ENCODE measurements around the gene KRT84. TPM values are rescaled to one million over a fixed set of nuclear protein-coding genes. Genes with fewer than 3 reads are reported as not detected.
A peak's percentile ranks its signal among the peaks of the same experiment; 100 is the strongest.

KRT84 gene
- total RNA-seq, 2 donors from 2014 or later = not detected

- peak in 1 of 2 donors; percentile 56 for DNase-seq (ENCODE audit: low spot score in 2 of 2)
- ATAC-seq = peak in 1 of 2 donors; percentile 54
- no peak overlapping the region for H3K27ac Mint-ChIP-seq
- H3K9me3 Mint-ChIP-seq = no peaks in the 10 kb centered on the region
- H3K36me3 Mint-ChIP-seq = no peaks in the 10 kb centered on the region
These were observed 13.0 kb downstream of the KRT84 start for GRCh38 chr12:52372216-52373154.

GRCh38 chr12:52371716-52372115 is 13.7 kb downstream of the KRT84 start:
- H3K36me3 Mint-ChIP-seq = no peaks in the 10 kb centered on the region
- H3K27ac Mint-ChIP-seq = no peak overlapping the region
- no peak for ATAC-seq

DNA sequence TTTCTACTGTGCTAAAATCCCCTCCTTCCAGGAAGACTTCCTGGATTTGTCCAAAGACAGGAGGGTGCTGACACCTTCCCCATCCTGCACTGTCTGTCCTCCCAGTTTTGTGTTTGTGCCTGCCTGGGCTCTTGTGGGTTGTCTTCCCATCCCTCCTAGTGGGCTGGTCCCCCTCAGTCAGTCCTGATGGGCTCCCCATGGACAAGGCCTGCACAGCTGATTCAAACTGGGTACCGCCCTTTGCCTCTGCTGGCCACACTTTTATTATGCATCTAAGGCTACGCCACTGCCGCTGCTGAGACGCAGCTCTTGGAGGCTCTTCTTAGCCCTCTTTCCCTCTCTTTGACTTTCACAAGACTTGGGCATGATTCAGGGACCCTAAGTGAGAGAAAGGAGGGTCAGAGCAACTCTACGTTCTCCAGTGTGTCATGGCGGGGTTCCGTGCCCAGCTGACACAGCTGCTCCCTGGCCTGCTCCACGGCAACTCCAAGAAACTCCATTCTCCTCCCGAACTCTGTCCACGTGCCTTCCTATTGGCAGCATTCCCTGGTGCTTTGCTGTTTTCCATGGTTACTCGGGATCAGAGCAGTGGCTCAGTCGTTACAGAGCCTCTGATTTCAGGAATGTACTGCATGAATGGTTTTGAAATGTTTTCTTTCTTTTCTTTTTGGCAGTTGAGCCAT is 14.4 kb downstream of the KRT84 start:
- peak overlapping the region in 1 of 2 donors; percentile 55 for H3K27ac Mint-ChIP-seq
- no peak for DNase-seq (ENCODE audit: low spot score in 2 of 2)
- H3K36me3 Mint-ChIP-seq = no peaks in the 10 kb centered on the region
- no peak for ATAC-seq
- no peaks in the 10 kb centered on the region for H3K9me3 Mint-ChIP-seq

More at GRCh38 chr12:52371716-52372115, 13.7 kb downstream of the KRT84 start:
- H3K9me3 Mint-ChIP-seq = no peaks in the 10 kb centered on the region
- no peak for DNase-seq (ENCODE audit: low spot score in 2 of 2)

- DNase-seq (ENCODE audit: low spot score in 2 of 2) (no peak), ATAC-seq (no peak)
- Mint-ChIP-seq H3K9me3 (no peaks in the 10 kb centered on the region), H3K27ac (no peak overlapping the region), H3K36me3 (no peaks in the 10 kb centered on the region)
These were observed 15.6 kb downstream of the KRT84 start for GRCh38 chr12:52369809-52370208.

DNA sequence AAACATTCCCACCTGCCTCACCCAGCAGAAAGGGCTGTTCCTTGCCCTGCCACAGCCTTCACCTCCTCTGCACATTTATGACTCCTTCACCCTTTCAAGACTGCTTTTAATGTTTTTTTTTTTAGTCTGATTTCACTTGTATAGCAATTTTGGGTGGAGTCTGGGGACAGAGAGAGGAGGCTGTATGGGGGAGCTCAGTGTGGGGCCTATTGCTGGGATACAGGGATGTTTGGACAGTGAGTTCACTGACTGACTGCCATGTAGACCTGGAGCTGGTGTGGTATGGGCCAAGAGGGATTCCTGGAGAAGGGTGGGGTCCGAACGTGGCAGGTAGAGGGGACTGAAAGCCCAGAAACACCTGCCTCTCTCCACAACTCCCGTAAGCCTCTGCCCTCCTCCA is 16.2 kb downstream of the KRT84 start:
- no peak overlapping the region for H3K27ac Mint-ChIP-seq
- H3K9me3 Mint-ChIP-seq = no peaks in the 10 kb centered on the region
- no peaks in the 10 kb centered on the region for H3K36me3 Mint-ChIP-seq
- DNase-seq (ENCODE audit: low spot score in 2 of 2) (no peak), ATAC-seq (no peak)

GRCh38 chr12:52368508-52368907 is 16.9 kb downstream of the KRT84 start:
- ATAC-seq (no peak), DNase-seq (ENCODE audit: low spot score in 2 of 2) (no peak)
- Mint-ChIP-seq H3K9me3 (no peaks in the 10 kb centered on the region), H3K27ac (no peak overlapping the region), H3K36me3 (no peaks in the 10 kb centered on the region)

DNA sequence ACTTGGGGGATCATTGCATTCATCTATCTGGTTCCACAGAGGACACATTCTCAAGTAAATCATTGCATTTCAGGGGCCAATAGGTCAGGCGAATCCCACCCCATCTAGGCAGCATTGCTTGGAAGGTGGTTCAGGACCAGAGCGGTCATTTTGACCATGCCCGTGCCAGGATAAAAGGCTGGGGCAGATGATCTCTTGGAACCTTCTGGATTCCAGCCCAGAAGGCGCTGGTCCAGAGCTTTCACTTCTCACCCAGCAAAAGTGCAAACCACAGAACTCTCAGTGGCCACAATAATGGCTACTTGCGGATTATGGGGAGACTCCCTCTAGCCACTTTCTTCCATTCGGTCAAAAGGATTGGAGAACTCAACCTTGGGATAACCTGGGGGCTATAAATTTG is 17.6 kb downstream of the KRT84 start:
- ATAC-seq = no peak
- no peaks in the 10 kb centered on the region for H3K9me3 Mint-ChIP-seq

GRCh38 chr12:52366738-52367485 is 18.5 kb downstream of the KRT84 start, which contains the start of gene KRT85:
KRT85 (minus strand) TSS chr12:52367481; CDS start chr12:52367405, 76 bp downstream.
- DNase-seq (ENCODE audit: low spot score in 2 of 2) (no peak), ATAC-seq (no peak)
- Mint-ChIP-seq H3K27ac (no peak within 1 kb of the TSS), H3K36me3 (no peaks in the 10 kb centered on the region), H3K9me3 (no peaks in the 10 kb centered on the region)

More for the DNA sequence above, 17.6 kb downstream of the KRT84 start:
- Mint-ChIP-seq H3K27ac (no peak overlapping the region), H3K36me3 (no peaks in the 10 kb centered on the region)
- DNase-seq (ENCODE audit: low spot score in 2 of 2) = no peak

DNA sequence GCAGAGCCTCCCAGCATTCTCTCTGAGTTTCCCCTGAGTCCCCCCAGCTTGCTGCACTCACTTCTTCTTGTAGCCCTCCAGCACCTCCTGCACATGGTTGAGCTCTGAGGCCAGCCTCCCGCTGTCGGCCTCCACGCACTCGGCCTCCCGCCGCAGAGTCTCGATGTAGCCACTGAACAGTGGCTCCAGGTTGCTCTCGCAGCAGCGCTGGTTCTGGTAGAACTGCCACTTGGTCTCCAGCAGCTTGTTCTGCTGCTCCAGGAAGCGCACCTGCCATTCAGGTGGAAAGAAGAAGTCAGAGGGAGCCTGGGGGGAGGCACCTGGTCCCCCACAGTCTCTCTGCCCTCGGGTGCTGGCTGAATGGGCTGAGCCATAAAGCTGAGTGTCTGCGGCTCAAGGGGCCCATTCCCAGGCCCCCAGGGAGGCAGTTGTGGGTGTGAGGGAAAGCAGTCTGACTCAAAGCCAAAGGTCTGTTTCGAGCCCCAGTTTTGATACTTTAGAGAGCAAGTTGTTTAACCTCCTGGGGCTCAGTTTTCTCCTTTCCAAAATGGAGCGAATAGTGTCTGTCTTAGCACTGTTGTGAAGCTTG is 20.5 kb downstream of the KRT84 start:
- no peaks in the 10 kb centered on the region for H3K9me3 Mint-ChIP-seq
- no peaks in the 10 kb centered on the region for H3K36me3 Mint-ChIP-seq
- H3K27ac Mint-ChIP-seq = no peak overlapping the region
- no peak for ATAC-seq
- no peak for DNase-seq (ENCODE audit: low spot score in 2 of 2)

DNA sequence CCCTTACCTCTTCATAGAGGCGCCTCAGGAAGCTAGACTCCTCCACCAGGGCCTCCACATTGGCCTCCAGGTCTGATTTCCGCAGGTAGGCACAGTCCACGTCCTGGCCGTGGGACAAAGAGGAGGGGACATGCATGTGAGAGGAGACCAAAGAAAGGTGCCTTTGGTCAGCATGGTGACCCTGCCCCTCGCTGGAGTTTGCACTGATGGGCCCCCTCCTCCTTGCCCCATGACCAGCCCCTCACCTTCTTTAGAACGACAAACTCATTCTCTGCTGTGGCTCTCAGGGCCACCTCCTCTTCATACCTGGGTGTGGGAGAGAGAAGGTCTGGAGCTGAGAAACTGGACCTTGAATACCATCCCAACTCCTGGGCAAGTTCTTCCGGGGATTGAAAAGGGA is 21.4 kb downstream of the KRT84 start:
- H3K27ac Mint-ChIP-seq = no peak overlapping the region
- H3K9me3 Mint-ChIP-seq = no peaks in the 10 kb centered on the region
- DNase-seq (ENCODE audit: low spot score in 2 of 2) = no peak
- H3K36me3 Mint-ChIP-seq = no peaks in the 10 kb centered on the region
- no peak for ATAC-seq

DNA sequence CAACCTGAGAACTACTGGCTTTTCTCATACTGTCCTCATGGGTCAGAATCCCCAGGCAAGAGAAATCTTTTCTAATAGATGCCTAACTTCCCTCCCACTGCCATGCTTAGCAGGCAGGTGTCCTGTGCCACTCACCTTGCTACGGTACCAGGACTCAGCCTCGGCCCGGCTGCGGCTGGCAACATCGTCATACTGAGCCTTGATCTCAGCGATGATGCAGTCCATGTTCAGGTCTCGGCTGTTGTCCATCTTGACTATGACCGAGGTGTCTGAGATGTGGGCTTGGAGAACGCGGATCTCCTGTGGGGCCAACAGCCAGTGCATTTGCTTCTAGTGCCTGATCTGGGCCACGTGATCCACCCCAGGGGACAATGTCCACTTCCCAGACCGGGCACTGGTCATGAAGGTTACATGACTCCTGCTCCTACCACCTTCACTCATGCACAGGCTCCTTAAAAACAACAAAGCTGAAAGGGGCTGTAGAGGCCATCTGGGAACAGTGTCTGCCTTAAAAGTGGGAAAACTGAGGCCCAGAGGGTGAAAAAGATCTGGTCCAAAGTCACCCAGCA is 22.3 kb downstream of the KRT84 start:
- DNase-seq (ENCODE audit: low spot score in 2 of 2) (no peak), ATAC-seq (no peak)
- no peaks in the 10 kb centered on the region for H3K9me3 Mint-ChIP-seq
- H3K27ac Mint-ChIP-seq = no peak overlapping the region
- no peaks in the 10 kb centered on the region for H3K36me3 Mint-ChIP-seq

- H3K36me3 Mint-ChIP-seq = no peaks in the 10 kb centered on the region
- no peaks in the 10 kb centered on the region for H3K9me3 Mint-ChIP-seq
- no peak for DNase-seq (ENCODE audit: low spot score in 2 of 2)
- no peak for ATAC-seq
- no peak overlapping the region for H3K27ac Mint-ChIP-seq
These were observed 23.2 kb downstream of the KRT84 start for GRCh38 chr12:52362118-52362726.

- ATAC-seq = no peak
- peak in 1 of 2 donors; percentile 26 for DNase-seq (ENCODE audit: low spot score in 2 of 2)
- Mint-ChIP-seq H3K9me3 (no peaks in the 10 kb centered on the region), H3K27ac (no peak overlapping the region), H3K36me3 (no peaks in the 10 kb centered on the region)
These were observed 23.9 kb downstream of the KRT84 start for GRCh38 chr12:52361553-52361952.

DNA sequence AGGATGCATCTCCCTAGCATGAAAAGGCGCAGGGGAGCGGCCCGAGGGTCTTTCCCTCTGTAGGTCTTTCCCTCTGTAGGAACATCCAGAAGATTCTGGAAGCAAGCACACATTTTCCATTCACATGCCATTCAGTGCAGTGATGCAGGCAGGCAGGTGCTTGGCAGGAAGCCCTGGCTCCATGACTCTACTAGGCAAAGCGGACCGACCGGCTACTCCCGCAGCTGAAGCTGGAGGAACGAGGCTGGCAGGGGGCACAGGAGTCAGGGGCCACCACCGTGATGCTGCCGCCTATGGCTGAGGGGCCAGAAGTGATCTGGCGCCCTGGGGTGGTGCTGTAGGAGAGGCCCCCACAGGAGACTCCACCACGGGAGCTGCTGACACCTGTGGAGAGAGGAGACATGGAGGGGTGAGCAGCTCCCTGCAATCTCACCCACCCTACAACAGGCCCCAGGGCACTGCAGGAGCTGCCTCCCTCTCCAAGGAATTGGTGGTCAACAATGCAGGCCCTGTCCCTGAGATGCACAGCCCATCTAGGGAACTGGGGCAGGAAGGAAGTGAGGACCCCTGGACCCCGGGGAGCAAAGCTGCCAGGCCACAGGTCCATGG is 24.7 kb downstream of the KRT84 start:
- ATAC-seq = no peak
- peak in 1 of 2 donors; percentile 41 for DNase-seq (ENCODE audit: low spot score in 2 of 2)
- H3K27ac Mint-ChIP-seq = no peak overlapping the region
- H3K36me3 Mint-ChIP-seq = no peaks in the 10 kb centered on the region
- no peaks in the 10 kb centered on the region for H3K9me3 Mint-ChIP-seq

DNA sequence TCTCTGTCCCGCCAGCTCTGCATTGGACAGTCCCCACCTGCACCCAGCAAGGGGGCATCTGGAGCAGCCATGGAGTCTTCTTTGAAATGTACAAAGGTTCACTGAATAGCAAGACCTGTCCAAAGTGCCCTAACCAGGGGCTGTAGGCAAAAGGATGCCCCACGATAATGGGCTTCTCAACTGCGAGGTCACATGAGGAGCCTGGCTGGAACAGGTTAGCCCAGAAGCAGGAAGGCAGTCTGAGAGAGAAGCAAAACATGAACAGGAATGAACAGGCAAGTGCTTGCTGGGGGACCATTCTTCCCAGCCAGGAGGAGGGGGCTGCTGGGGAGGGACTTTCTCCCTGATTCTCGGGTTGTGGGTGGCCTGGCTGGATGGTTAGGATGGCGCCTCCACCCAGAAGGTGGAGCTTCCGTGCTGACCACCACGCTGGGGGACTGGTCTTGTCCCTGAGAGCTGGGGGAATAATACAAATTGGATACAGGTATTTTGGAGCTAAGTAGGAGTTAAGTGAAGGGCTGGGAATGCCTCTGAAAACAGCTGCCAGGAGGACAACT is 25.3 kb downstream of the KRT84 start:
- DNase-seq (ENCODE audit: low spot score in 2 of 2) (peak in 1 of 2 donors; percentile 49), ATAC-seq (no peak)
- Mint-ChIP-seq H3K27ac (peak overlapping the region in 1 of 2 donors; percentile 17), H3K36me3 (no peaks in the 10 kb centered on the region), H3K9me3 (no peaks in the 10 kb centered on the region)

Data from activated naive CD4-positive, alpha-beta T cell treated with anti-CD3 and anti-CD28 coated beads, Interleukin-2, amount 50 U/mL, for 72 hours (primary cell).